ENCODE results near the gene RADX.
A peak's percentile ranks its signal among the peaks of the same experiment; 100 is the strongest.

RADX gene

GRCh38 chrX:106611679-106612392 is at the start of gene RADX:
TSS of gene RADX (plus strand) at chrX:106611978. CDS start at chrX:106612081, 103 bp downstream.
- Histone ChIP-seq H3K36me3 (ENCODE audit: control insufficient read depth in 1 of 2, insufficient read depth in 2 of 2, low read length in 2 of 2) (no peaks in the 10 kb centered on the region), H3K4me1 (ENCODE audit: control insufficient read depth in 1 of 2, insufficient read depth in 2 of 2, low read length in 2 of 2) (no peaks in the 10 kb centered on the region), H3K4me3 (ENCODE audit: low read depth in 1 of 2, low read length in 2 of 2) (peak within 1 kb of the TSS; percentile 69), H3K27ac (ENCODE audit: low read length) (no peak within 1 kb of the TSS), H3K27me3 (ENCODE audit: low read depth, low read length) (no peaks in the 10 kb centered on the region), H3K9me3 (ENCODE audit: control insufficient read depth in 1 of 2, low read length in 2 of 2) (no peaks in the 10 kb centered on the region)

- no peaks in the 10 kb centered on the region for H3K27me3 ChIP-seq (ENCODE audit: low read depth, low read length)
- H3K9me3 ChIP-seq (ENCODE audit: control insufficient read depth in 1 of 2, low read length in 2 of 2) = no peaks in the 10 kb centered on the region
- H3K4me3 ChIP-seq (ENCODE audit: low read depth in 1 of 2, low read length in 2 of 2) = no peak overlapping the region
- no peaks in the 10 kb centered on the region for H3K4me1 ChIP-seq (ENCODE audit: control insufficient read depth in 1 of 2, insufficient read depth in 2 of 2, low read length in 2 of 2)
- no peaks in the 10 kb centered on the region for H3K36me3 ChIP-seq (ENCODE audit: control insufficient read depth in 1 of 2, insufficient read depth in 2 of 2, low read length in 2 of 2)
- H3K27ac ChIP-seq (ENCODE audit: low read length) = no peak overlapping the region
Observed at GRCh38 chrX:106564986-106565385, 46.8 kb upstream of the RADX start.

- Histone ChIP-seq H3K9me3 (ENCODE audit: control insufficient read depth in 1 of 2, low read length in 2 of 2) (no peaks in the 10 kb centered on the region), H3K27me3 (ENCODE audit: low read depth, low read length) (no peaks in the 10 kb centered on the region), H3K4me3 (ENCODE audit: low read depth in 1 of 2, low read length in 2 of 2) (no peak overlapping the region), H3K27ac (ENCODE audit: low read length) (no peak overlapping the region), H3K4me1 (ENCODE audit: control insufficient read depth in 1 of 2, insufficient read depth in 2 of 2, low read length in 2 of 2) (no peaks in the 10 kb centered on the region), H3K36me3 (ENCODE audit: control insufficient read depth in 1 of 2, insufficient read depth in 2 of 2, low read length in 2 of 2) (no peaks in the 10 kb centered on the region)
Observed at GRCh38 chrX:106566362-106566761, 45.4 kb upstream of the RADX start.

GRCh38 chrX:106581856-106582255 is 29.9 kb upstream of the RADX start:
- no peaks in the 10 kb centered on the region for H3K36me3 ChIP-seq (ENCODE audit: control insufficient read depth in 1 of 2, insufficient read depth in 2 of 2, low read length in 2 of 2)
- peaks cover 0 to 2% of the 10 kb centered on the region in 2 donors for H3K9me3 ChIP-seq (ENCODE audit: control insufficient read depth in 1 of 2, low read length in 2 of 2)
- no peak overlapping the region for H3K4me3 ChIP-seq (ENCODE audit: low read depth in 1 of 2, low read length in 2 of 2)
- no peaks in the 10 kb centered on the region for H3K27me3 ChIP-seq (ENCODE audit: low read depth, low read length)
- H3K4me1 ChIP-seq (ENCODE audit: control insufficient read depth in 1 of 2, insufficient read depth in 2 of 2, low read length in 2 of 2) = no peaks in the 10 kb centered on the region
- H3K27ac ChIP-seq (ENCODE audit: low read length) = no peak overlapping the region

GRCh38 chrX:106585478-106585877 is 26.3 kb upstream of the RADX start:
- no peaks in the 10 kb centered on the region for H3K27me3 ChIP-seq (ENCODE audit: low read depth, low read length)

GRCh38 chrX:106588801-106589200 is 23.0 kb upstream of the RADX start:
- H3K9me3 ChIP-seq (ENCODE audit: control insufficient read depth in 1 of 2, low read length in 2 of 2) = no peaks in the 10 kb centered on the region

More at GRCh38 chrX:106585478-106585877, 26.3 kb upstream of the RADX start:
- Histone ChIP-seq H3K36me3 (ENCODE audit: control insufficient read depth in 1 of 2, insufficient read depth in 2 of 2, low read length in 2 of 2) (no peaks in the 10 kb centered on the region), H3K9me3 (ENCODE audit: control insufficient read depth in 1 of 2, low read length in 2 of 2) (no peaks in the 10 kb centered on the region), H3K4me1 (ENCODE audit: control insufficient read depth in 1 of 2, insufficient read depth in 2 of 2, low read length in 2 of 2) (no peaks in the 10 kb centered on the region), H3K4me3 (ENCODE audit: low read depth in 1 of 2, low read length in 2 of 2) (no peak overlapping the region), H3K27ac (ENCODE audit: low read length) (no peak overlapping the region)

GRCh38 chrX:106599411-106599810 is 12.4 kb upstream of the RADX start:
- Histone ChIP-seq H3K4me1 (ENCODE audit: control insufficient read depth in 1 of 2, insufficient read depth in 2 of 2, low read length in 2 of 2) (no peaks in the 10 kb centered on the region), H3K4me3 (ENCODE audit: low read depth in 1 of 2, low read length in 2 of 2) (no peak overlapping the region), H3K27ac (ENCODE audit: low read length) (no peak overlapping the region), H3K9me3 (ENCODE audit: control insufficient read depth in 1 of 2, low read length in 2 of 2) (no peaks in the 10 kb centered on the region), H3K36me3 (ENCODE audit: control insufficient read depth in 1 of 2, insufficient read depth in 2 of 2, low read length in 2 of 2) (no peaks in the 10 kb centered on the region), H3K27me3 (ENCODE audit: low read depth, low read length) (no peaks in the 10 kb centered on the region)

More at GRCh38 chrX:106588801-106589200, 23.0 kb upstream of the RADX start:
- H3K4me1 ChIP-seq (ENCODE audit: control insufficient read depth in 1 of 2, insufficient read depth in 2 of 2, low read length in 2 of 2) = no peaks in the 10 kb centered on the region
- H3K36me3 ChIP-seq (ENCODE audit: control insufficient read depth in 1 of 2, insufficient read depth in 2 of 2, low read length in 2 of 2) = no peaks in the 10 kb centered on the region
- no peak overlapping the region for H3K4me3 ChIP-seq (ENCODE audit: low read depth in 1 of 2, low read length in 2 of 2)
- H3K27me3 ChIP-seq (ENCODE audit: low read depth, low read length) = no peaks in the 10 kb centered on the region
- H3K27ac ChIP-seq (ENCODE audit: low read length) = no peak overlapping the region

GRCh38 chrX:106606571-106606970 is 5.2 kb upstream of the RADX start:
- Histone ChIP-seq H3K27me3 (ENCODE audit: low read depth, low read length) (no peaks in the 10 kb centered on the region), H3K27ac (ENCODE audit: low read length) (no peak overlapping the region), H3K36me3 (ENCODE audit: control insufficient read depth in 1 of 2, insufficient read depth in 2 of 2, low read length in 2 of 2) (no peaks in the 10 kb centered on the region), H3K9me3 (ENCODE audit: control insufficient read depth in 1 of 2, low read length in 2 of 2) (no peaks in the 10 kb centered on the region), H3K4me3 (ENCODE audit: low read depth in 1 of 2, low read length in 2 of 2) (no peak overlapping the region), H3K4me1 (ENCODE audit: control insufficient read depth in 1 of 2, insufficient read depth in 2 of 2, low read length in 2 of 2) (no peaks in the 10 kb centered on the region)

- no peaks in the 10 kb centered on the region for H3K27me3 ChIP-seq (ENCODE audit: low read depth, low read length)
- no peak overlapping the region for H3K4me3 ChIP-seq (ENCODE audit: low read depth in 1 of 2, low read length in 2 of 2)
- no peaks in the 10 kb centered on the region for H3K9me3 ChIP-seq (ENCODE audit: control insufficient read depth in 1 of 2, low read length in 2 of 2)
- no peak overlapping the region for H3K27ac ChIP-seq (ENCODE audit: low read length)
- H3K4me1 ChIP-seq (ENCODE audit: control insufficient read depth in 1 of 2, insufficient read depth in 2 of 2, low read length in 2 of 2) = no peaks in the 10 kb centered on the region
- H3K36me3 ChIP-seq (ENCODE audit: control insufficient read depth in 1 of 2, insufficient read depth in 2 of 2, low read length in 2 of 2) = no peaks in the 10 kb centered on the region
Observed at GRCh38 chrX:106608016-106608415, 3.8 kb upstream of the RADX start.

GRCh38 chrX:106611317-106611678 is 480 bp upstream of the RADX start:
- no peaks in the 10 kb centered on the region for H3K27me3 ChIP-seq (ENCODE audit: low read depth, low read length)
- H3K36me3 ChIP-seq (ENCODE audit: control insufficient read depth in 1 of 2, insufficient read depth in 2 of 2, low read length in 2 of 2) = no peaks in the 10 kb centered on the region
- H3K27ac ChIP-seq (ENCODE audit: low read length) = no peak overlapping the region
- H3K4me3 ChIP-seq (ENCODE audit: low read depth in 1 of 2, low read length in 2 of 2) = peak overlapping the region; percentile 69
- H3K4me1 ChIP-seq (ENCODE audit: control insufficient read depth in 1 of 2, insufficient read depth in 2 of 2, low read length in 2 of 2) = no peaks in the 10 kb centered on the region
- no peaks in the 10 kb centered on the region for H3K9me3 ChIP-seq (ENCODE audit: control insufficient read depth in 1 of 2, low read length in 2 of 2)

- H3K4me3 ChIP-seq (ENCODE audit: low read depth in 1 of 2, low read length in 2 of 2) = peak overlapping the region; percentile 69
- no peaks in the 10 kb centered on the region for H3K27me3 ChIP-seq (ENCODE audit: low read depth, low read length)
- no peaks in the 10 kb centered on the region for H3K4me1 ChIP-seq (ENCODE audit: control insufficient read depth in 1 of 2, insufficient read depth in 2 of 2, low read length in 2 of 2)
- no peak overlapping the region for H3K27ac ChIP-seq (ENCODE audit: low read length)
- no peaks in the 10 kb centered on the region for H3K36me3 ChIP-seq (ENCODE audit: control insufficient read depth in 1 of 2, insufficient read depth in 2 of 2, low read length in 2 of 2)
- no peaks in the 10 kb centered on the region for H3K9me3 ChIP-seq (ENCODE audit: control insufficient read depth in 1 of 2, low read length in 2 of 2)
Observed at GRCh38 chrX:106612393-106612763, 600 bp downstream of the RADX start.

GRCh38 chrX:106613277-106613676 is 1.5 kb downstream of the RADX start:
- H3K27me3 ChIP-seq (ENCODE audit: low read depth, low read length) = no peaks in the 10 kb centered on the region
- no peaks in the 10 kb centered on the region for H3K9me3 ChIP-seq (ENCODE audit: control insufficient read depth in 1 of 2, low read length in 2 of 2)
- no peak overlapping the region for H3K27ac ChIP-seq (ENCODE audit: low read length)
- no peaks in the 10 kb centered on the region for H3K36me3 ChIP-seq (ENCODE audit: control insufficient read depth in 1 of 2, insufficient read depth in 2 of 2, low read length in 2 of 2)
- H3K4me3 ChIP-seq (ENCODE audit: low read depth in 1 of 2, low read length in 2 of 2) = peak overlapping the region; percentile 69
- H3K4me1 ChIP-seq (ENCODE audit: control insufficient read depth in 1 of 2, insufficient read depth in 2 of 2, low read length in 2 of 2) = no peaks in the 10 kb centered on the region
